Fibroblast of lung (primary cell): ENCODE data around the gene CCDC47.

ENCODE experiments used
- EZH2 ChIP-seq: IDR thresholded peaks from 2 replicates; pipeline ENCODE4 v1.5.1; 2012; ENCODE audit warnings: low read length, control low read depth, mild to moderate bottlenecking; ENCODE audit errors: missing control alignments
- TF ChIP-seq, protein P1 (sequence below), 2 donors: IDR thresholded peaks in 1 of 2; conservative IDR thresholded peaks in 1 of 2; 1 replicate in 1 of 2; 2 replicates in 1 of 2; pipeline ENCODE4 v1.5.1; 2011 to 2012; ENCODE audit warnings: low read length in 2 of 2, control low read depth in 1 of 2, inconsistent platforms in 1 of 2, low read depth in 1 of 2, mild to moderate bottlenecking in 1 of 2

DNA sequence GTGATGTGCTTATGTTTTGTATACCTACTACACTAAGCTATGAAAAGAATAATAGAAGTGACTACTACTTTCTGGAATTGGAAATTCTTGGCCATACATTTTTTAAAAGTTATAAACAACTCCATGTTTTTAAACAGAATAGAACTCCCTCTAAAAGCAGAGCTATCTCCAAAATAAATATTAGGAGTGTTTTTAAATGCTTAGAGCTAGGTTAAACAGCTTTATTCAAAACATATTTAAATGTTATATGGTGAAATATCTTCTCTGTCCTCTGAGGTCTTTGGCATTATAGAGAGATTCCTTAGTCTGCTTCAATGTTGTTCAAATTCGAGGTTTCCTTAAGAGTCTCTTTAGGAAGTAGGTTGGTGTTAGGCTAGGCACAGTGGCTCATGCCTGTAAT lies 30.9 kb upstream of the CCDC47 start:
- TF ChIP-seq, protein P1, sequence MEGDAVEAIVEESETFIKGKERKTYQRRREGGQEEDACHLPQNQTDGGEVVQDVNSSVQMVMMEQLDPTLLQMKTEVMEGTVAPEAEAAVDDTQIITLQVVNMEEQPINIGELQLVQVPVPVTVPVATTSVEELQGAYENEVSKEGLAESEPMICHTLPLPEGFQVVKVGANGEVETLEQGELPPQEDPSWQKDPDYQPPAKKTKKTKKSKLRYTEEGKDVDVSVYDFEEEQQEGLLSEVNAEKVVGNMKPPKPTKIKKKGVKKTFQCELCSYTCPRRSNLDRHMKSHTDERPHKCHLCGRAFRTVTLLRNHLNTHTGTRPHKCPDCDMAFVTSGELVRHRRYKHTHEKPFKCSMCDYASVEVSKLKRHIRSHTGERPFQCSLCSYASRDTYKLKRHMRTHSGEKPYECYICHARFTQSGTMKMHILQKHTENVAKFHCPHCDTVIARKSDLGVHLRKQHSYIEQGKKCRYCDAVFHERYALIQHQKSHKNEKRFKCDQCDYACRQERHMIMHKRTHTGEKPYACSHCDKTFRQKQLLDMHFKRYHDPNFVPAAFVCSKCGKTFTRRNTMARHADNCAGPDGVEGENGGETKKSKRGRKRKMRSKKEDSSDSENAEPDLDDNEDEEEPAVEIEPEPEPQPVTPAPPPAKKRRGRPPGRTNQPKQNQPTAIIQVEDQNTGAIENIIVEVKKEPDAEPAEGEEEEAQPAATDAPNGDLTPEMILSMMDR (conservative IDR thresholded peaks at IDR 0.05 in 1 of 2, IDR thresholded peaks at IDR 0.05 in 1 of 2; ENCODE audit: low read depth in 1 of 2, low read length in 2 of 2) = no peak
- no peak for TF ChIP-seq EZH2
